ENCODE data around the gene CREB3L2.
"Not testable (repeated sequence)": the region's sequence is repeated elsewhere in the genome, so short reads cannot be mapped to it uniquely, and the experiment has no call there.

DNA sequence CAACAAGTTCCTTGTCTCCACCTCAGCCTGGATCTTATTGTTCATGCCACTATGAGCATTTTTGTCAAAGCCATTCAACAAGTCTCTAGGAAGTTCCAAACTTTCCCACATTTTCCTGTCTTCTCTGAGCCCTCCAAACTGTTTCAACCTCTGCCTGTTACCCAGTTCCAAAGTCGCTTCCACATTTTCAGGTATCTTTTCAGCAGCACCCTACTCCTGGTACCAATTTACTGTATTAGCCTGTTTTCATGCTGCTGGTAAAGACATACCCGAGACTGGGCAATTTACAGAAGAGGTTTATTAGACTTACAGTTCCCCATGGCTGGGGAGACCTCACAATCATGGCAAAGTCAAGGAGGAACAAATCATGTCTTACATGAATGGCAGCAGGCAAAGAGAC is 168.9 kb downstream of the CREB3L2 start:
- TF ChIP-seq, protein P1, sequence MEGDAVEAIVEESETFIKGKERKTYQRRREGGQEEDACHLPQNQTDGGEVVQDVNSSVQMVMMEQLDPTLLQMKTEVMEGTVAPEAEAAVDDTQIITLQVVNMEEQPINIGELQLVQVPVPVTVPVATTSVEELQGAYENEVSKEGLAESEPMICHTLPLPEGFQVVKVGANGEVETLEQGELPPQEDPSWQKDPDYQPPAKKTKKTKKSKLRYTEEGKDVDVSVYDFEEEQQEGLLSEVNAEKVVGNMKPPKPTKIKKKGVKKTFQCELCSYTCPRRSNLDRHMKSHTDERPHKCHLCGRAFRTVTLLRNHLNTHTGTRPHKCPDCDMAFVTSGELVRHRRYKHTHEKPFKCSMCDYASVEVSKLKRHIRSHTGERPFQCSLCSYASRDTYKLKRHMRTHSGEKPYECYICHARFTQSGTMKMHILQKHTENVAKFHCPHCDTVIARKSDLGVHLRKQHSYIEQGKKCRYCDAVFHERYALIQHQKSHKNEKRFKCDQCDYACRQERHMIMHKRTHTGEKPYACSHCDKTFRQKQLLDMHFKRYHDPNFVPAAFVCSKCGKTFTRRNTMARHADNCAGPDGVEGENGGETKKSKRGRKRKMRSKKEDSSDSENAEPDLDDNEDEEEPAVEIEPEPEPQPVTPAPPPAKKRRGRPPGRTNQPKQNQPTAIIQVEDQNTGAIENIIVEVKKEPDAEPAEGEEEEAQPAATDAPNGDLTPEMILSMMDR (conservative IDR thresholded peaks at IDR 0.05), result not testable (repeated sequence)
- TF ChIP-seq ZFX (IDR thresholded peaks at IDR 0.05), result not testable (repeated sequence)
